Liver (tissue), 9 donors: ENCODE data around the gene TBC1D16. TPM values are rescaled to one million over a fixed set of nuclear protein-coding genes. Genes with fewer than 3 reads are reported as not detected.

Experiments
- DNase-seq: peaks from one replicate; pipeline ENCODE4 v3.0.0-alpha.2; 2017; ENCODE audit warnings: low spot score
- H3K27ac ChIP-seq, 2 donors: one replicate each; pipeline ENCODE4 v1.7.0; 2013; ENCODE audit warnings: inconsistent platforms in 2 of 2, low read length in 2 of 2, control low read depth in 1 of 2, low read depth in 1 of 2, mild to moderate bottlenecking in 1 of 2
- H3K27me3 ChIP-seq, 4 donors: one replicate each; pipeline versions ENCODE4 v1.6.1 to v1.7.0; 2013; ENCODE audit warnings: low read length in 3 of 4, inconsistent platforms in 1 of 4, mild to moderate bottlenecking in 1 of 4, moderate library complexity in 1 of 4; ENCODE audit not compliant: control insufficient read depth in 4 of 4, insufficient read depth in 4 of 4
- H3K36me3 ChIP-seq, 4 donors: one replicate each; pipeline versions ENCODE4 v1.6.1 to v1.7.0; 2013; ENCODE audit warnings: low read length in 3 of 4, mild to moderate bottlenecking in 3 of 4, low read depth in 1 of 4, moderate library complexity in 1 of 4; ENCODE audit not compliant: control insufficient read depth in 4 of 4, insufficient read depth in 3 of 4
- H3K4me1 ChIP-seq, 4 donors: one replicate each; pipeline versions ENCODE4 v1.6.1 to v1.7.0; 2013; ENCODE audit warnings: low read length in 3 of 4, mild to moderate bottlenecking in 3 of 4, moderate library complexity in 1 of 4; ENCODE audit not compliant: control insufficient read depth in 4 of 4, insufficient read depth in 4 of 4
- H3K4me3 ChIP-seq, 3 donors: one replicate each; pipeline versions ENCODE4 v1.6.1 to v1.7.0; 2013; ENCODE audit warnings: low read length in 3 of 3, control low read depth in 1 of 3, low read depth in 1 of 3, mild to moderate bottlenecking in 1 of 3
- H3K9ac ChIP-seq, 2 donors: one replicate each; pipeline ENCODE4 v1.7.0; 2013; ENCODE audit warnings: low read length in 2 of 2, mild to moderate bottlenecking in 2 of 2, moderate library complexity in 2 of 2, control low read depth in 1 of 2, low read depth in 1 of 2
- H3K9me3 ChIP-seq, 4 donors: one replicate each; pipeline versions ENCODE4 v1.6.1 to v1.7.0; 2013; ENCODE audit warnings: low read length in 3 of 4; ENCODE audit not compliant: control insufficient read depth in 4 of 4
- EGR1 ChIP-seq, 2 donors: IDR thresholded peaks; 2 replicates each; pipeline ENCODE4 v1.6.1; 2016 to 2018; ENCODE audit warnings: antibody characterized with exemption in 2 of 2, low read depth in 2 of 2
- FOXA1 ChIP-seq: IDR thresholded peaks from 2 replicates; pipeline ENCODE4 v1.6.1; 2016; ENCODE audit warnings: antibody characterized with exemption
- FOXA2 ChIP-seq: IDR thresholded peaks from 2 replicates; pipeline ENCODE4 v1.6.1; 2016; ENCODE audit warnings: antibody characterized with exemption
- GABPA ChIP-seq, 2 donors: IDR thresholded peaks in 1 of 2; conservative IDR thresholded peaks in 1 of 2; 2 replicates each; pipeline ENCODE4 v1.6.1; 2016; ENCODE audit warnings: antibody characterized with exemption in 2 of 2, mild to moderate bottlenecking in 1 of 2, moderate library complexity in 1 of 2
- HNF4A ChIP-seq, 2 donors: conservative IDR thresholded peaks; 2 replicates each; pipeline ENCODE4 v1.6.1; 2016; ENCODE audit warnings: antibody characterized with exemption in 2 of 2, mild to moderate bottlenecking in 2 of 2
- HNF4G ChIP-seq: IDR thresholded peaks from 2 replicates; pipeline ENCODE4 v1.6.1; 2016; ENCODE audit warnings: antibody characterized with exemption
- JUND ChIP-seq, 2 donors: IDR thresholded peaks; 2 replicates each; pipeline ENCODE4 v1.6.1; 2016; ENCODE audit warnings: antibody characterized with exemption in 2 of 2
- MAX ChIP-seq: IDR thresholded peaks from 2 replicates; pipeline ENCODE4 v1.6.1; 2016; ENCODE audit warnings: antibody characterized with exemption
- NR2F2 ChIP-seq: IDR thresholded peaks from 2 replicates; pipeline ENCODE4 v1.6.1; 2016; ENCODE audit warnings: antibody characterized with exemption
- RAD21 ChIP-seq, 2 donors: IDR thresholded peaks; 2 replicates each; pipeline ENCODE4 v1.6.1; 2016; ENCODE audit warnings: antibody characterized with exemption in 2 of 2, mild to moderate bottlenecking in 2 of 2
- REST ChIP-seq: IDR thresholded peaks from 2 replicates; pipeline ENCODE4 v1.6.1; 2016; ENCODE audit warnings: antibody characterized with exemption, mild to moderate bottlenecking
- RXRA ChIP-seq, 2 donors: IDR thresholded peaks; 2 replicates each; pipeline ENCODE4 v1.6.1; 2017 to 2018; ENCODE audit warnings: antibody characterized with exemption in 2 of 2, mild to moderate bottlenecking in 1 of 2
- SP1 ChIP-seq: IDR thresholded peaks from 2 replicates; pipeline ENCODE4 v1.6.1; 2018; ENCODE audit warnings: antibody characterized with exemption, mild to moderate bottlenecking
- TAF1 ChIP-seq: conservative IDR thresholded peaks from 2 replicates; pipeline ENCODE4 v1.6.1; 2016; ENCODE audit warnings: antibody characterized with exemption, mild to moderate bottlenecking
- YY1 ChIP-seq: IDR thresholded peaks from 2 replicates; pipeline ENCODE4 v1.6.1; 2016; ENCODE audit warnings: antibody characterized with exemption, mild to moderate bottlenecking
- WGBS: extraction: QIAGEN DNeasy Blood & Tissue Kit; methylation state at CpG from one replicate; pipeline ENCODE4 v1.1.7; 2013; 5-methylcytosine and 5-hydroxymethylcytosine counted together
- polyA plus RNA-seq, 2 donors: library from polyadenylated mRNA; stranded (reverse) in 1 of 2; unstranded in 1 of 2; fragments of 200-250 nt in 1 of 2; fragments of >200 nt in 1 of 2; fragmentation: Nextera tagmentation in 1 of 2; extraction: Ambion mirVana in 1 of 2; gene quantifications; one replicate each; pipeline versions ENCODE4 v1.2.1 to v1.2.3, GENCODE V29; 2013 to 2015
- total RNA-seq, 2 donors: library from RNA; depleted of rRNA; stranded (reverse); fragments of >200 nt; gene quantifications; one replicate each; pipeline ENCODE4 v1.2.3, GENCODE V29; 2014
- TF ChIP-seq, protein P1 (sequence below): IDR thresholded peaks from 2 replicates; pipeline ENCODE4 v1.6.1; 2016; ENCODE audit warnings: antibody characterized with exemption
- TF ChIP-seq, protein P2 (sequence below): fragments of 150-350 bp; IDR thresholded peaks from 2 replicates; pipeline ENCODE4 v1.5.1; 2017; ENCODE audit warnings: improper control_type of control experiment, low read depth, low read length; ENCODE audit not compliant: missing input control
- TF ChIP-seq, protein P3 (sequence below): IDR thresholded peaks from 2 replicates; pipeline ENCODE4 v1.6.1; 2016; ENCODE audit warnings: antibody characterized with exemption
- donor health status: healthy.
- donor health status: healthy.
- donor health status: healthy.
- donor health status: healthy.
- donor health status: healthy.

The TBC1D16 gene
- total and polyA plus RNA-seq, 4 donors = 3.4 to 29.5 (median 4.7) TPM

DNA sequence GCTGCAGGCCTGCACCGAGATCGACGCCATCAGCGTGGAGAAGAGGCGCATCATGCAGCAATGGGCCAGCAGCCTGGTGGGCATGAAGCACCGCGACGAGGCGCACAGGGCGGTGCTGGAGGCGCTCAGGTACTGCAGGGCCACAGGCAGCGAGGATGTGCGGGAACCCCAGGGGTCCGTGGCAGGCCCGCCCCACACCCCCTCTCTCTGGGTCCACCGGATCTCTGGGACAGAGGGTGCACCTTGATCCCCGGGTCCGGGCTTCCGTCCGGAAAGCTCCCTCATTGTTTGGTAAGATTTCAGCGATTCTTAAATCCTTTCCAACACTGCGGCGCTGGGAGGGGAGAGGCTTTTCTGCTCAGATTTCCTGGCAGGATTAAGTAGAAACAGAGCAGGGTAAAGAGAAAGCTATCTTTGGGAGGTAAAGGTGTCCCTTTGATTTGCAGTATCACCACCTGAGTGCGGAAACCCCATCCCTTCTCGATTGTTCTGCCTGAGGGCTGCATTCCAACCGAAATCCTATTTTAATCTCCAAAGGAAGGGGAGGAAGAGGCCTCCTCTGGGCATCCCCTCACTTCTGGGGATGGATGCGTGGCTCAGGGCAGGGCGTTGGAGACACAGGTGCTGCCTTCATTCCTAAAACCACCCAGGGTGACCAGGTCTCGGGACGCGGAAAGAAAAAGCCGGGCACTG, 30.0 kb upstream of the TBC1D16 start:
- 88% methylated on average over 32 of the region's 32 CpGs for WGBS
- Histone ChIP-seq H3K9ac (no peak overlapping the region), H3K9me3 (no peaks in the 10 kb centered on the region), H3K4me3 (no peak overlapping the region), H3K36me3 (no peaks in the 10 kb centered on the region), H3K4me1 (peaks cover 0 to 14% (median 10%) of the 10 kb centered on the region in 4 donors), H3K27me3 (no peaks in the 10 kb centered on the region), H3K27ac (no peak overlapping the region)
- DNase-seq = no peak
- TF ChIP-seq TAF1 (no peak), RAD21 (IDR thresholded peaks at IDR 0.05) (no peak), FOXA2 (no peak), MAX (no peak), JUND (IDR thresholded peaks at IDR 0.05) (no peak), HNF4A (conservative IDR thresholded peaks at IDR 0.05) (no peak), SP1 (no peak), YY1 (no peak), RXRA (IDR thresholded peaks at IDR 0.05) (no peak), EGR1 (IDR thresholded peaks at IDR 0.05; ENCODE audit: low read depth in 2 of 2) (no peak), NR2F2 (no peak), REST (no peak)
- TF ChIP-seq, protein P1, sequence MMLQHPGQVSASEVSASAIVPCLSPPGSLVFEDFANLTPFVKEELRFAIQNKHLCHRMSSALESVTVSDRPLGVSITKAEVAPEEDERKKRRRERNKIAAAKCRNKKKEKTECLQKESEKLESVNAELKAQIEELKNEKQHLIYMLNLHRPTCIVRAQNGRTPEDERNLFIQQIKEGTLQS = no peak
- TF ChIP-seq, protein P2, sequence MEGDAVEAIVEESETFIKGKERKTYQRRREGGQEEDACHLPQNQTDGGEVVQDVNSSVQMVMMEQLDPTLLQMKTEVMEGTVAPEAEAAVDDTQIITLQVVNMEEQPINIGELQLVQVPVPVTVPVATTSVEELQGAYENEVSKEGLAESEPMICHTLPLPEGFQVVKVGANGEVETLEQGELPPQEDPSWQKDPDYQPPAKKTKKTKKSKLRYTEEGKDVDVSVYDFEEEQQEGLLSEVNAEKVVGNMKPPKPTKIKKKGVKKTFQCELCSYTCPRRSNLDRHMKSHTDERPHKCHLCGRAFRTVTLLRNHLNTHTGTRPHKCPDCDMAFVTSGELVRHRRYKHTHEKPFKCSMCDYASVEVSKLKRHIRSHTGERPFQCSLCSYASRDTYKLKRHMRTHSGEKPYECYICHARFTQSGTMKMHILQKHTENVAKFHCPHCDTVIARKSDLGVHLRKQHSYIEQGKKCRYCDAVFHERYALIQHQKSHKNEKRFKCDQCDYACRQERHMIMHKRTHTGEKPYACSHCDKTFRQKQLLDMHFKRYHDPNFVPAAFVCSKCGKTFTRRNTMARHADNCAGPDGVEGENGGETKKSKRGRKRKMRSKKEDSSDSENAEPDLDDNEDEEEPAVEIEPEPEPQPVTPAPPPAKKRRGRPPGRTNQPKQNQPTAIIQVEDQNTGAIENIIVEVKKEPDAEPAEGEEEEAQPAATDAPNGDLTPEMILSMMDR = no peak
- TF ChIP-seq, protein P3, sequence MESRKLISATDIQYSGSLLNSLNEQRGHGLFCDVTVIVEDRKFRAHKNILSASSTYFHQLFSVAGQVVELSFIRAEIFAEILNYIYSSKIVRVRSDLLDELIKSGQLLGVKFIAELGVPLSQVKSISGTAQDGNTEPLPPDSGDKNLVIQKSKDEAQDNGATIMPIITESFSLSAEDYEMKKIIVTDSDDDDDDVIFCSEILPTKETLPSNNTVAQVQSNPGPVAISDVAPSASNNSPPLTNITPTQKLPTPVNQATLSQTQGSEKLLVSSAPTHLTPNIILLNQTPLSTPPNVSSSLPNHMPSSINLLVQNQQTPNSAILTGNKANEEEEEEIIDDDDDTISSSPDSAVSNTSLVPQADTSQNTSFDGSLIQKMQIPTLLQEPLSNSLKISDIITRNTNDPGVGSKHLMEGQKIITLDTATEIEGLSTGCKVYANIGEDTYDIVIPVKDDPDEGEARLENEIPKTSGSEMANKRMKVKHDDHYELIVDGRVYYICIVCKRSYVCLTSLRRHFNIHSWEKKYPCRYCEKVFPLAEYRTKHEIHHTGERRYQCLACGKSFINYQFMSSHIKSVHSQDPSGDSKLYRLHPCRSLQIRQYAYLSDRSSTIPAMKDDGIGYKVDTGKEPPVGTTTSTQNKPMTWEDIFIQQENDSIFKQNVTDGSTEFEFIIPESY = no peak

DNA sequence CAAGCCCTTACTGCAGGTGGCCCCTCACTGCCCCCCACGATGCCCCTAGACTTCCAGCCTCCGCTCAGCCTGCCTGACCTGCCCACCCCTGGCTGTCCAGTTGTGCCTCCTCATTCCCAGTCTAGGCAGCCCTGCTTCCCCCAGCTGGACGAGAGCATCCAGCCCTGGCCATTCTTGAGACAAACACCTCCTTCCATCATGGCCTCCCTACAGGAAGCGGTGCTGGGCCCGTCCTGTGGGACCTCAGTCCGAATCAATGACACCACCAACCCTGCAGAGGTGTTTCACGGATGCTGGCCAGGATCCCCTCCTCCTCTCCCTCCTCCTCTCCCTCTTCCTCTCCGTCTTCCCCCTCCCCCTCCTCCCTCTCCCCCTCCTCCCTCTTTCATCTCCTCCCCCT, 29.0 kb upstream of the TBC1D16 start:
- Histone ChIP-seq H3K27me3 (no peaks in the 10 kb centered on the region), H3K9me3 (no peaks in the 10 kb centered on the region), H3K4me3 (no peak overlapping the region), H3K27ac (no peak overlapping the region), H3K9ac (no peak overlapping the region), H3K36me3 (no peaks in the 10 kb centered on the region), H3K4me1 (peaks cover 0 to 10% (median 6%) of the 10 kb centered on the region in 4 donors)
- 89% methylated on average over 8 of the region's 8 CpGs for WGBS
- no peak for DNase-seq
- TF ChIP-seq TAF1 (no peak), FOXA1 (no peak), GABPA (IDR thresholded peaks at IDR 0.05 in 1 of 2, conservative IDR thresholded peaks at IDR 0.05 in 1 of 2) (no peak), RXRA (IDR thresholded peaks at IDR 0.05) (no peak), JUND (IDR thresholded peaks at IDR 0.05) (no peak), YY1 (no peak), EGR1 (IDR thresholded peaks at IDR 0.05; ENCODE audit: low read depth in 2 of 2) (no peak), HNF4G (no peak), FOXA2 (no peak), NR2F2 (no peak)
- TF ChIP-seq, protein P2 = no peak
- TF ChIP-seq, protein P1 = no peak
- TF ChIP-seq, protein P3 = no peak
